K562 (cell line): ENCODE results near the gene QPRT. TPM values are rescaled to one million over a fixed set of nuclear protein-coding genes. Genes with fewer than 3 reads are reported as not detected.

Source experiments
- ADNP ChIP-seq: fragments of 200-800 bp; sonication (Bioruptor generic); IDR thresholded peaks from 2 replicates; pipeline ENCODE4 v1.6.1; 2016; ENCODE audit warnings: missing genetic modification characterization, missing compliant biosample characterization
- BRD4 ChIP-seq: fragments of 200-600 bp; sonication (generic); IDR thresholded peaks from 2 replicates; pipeline ENCODE4 v1.6.1; 2017; ENCODE audit warnings: inconsistent platforms
- CBX1 ChIP-seq: sonication (generic); IDR thresholded peaks from 2 replicates; pipeline ENCODE4 v1.6.1; 2016; ENCODE audit warnings: antibody characterized with exemption, low read depth, mild to moderate bottlenecking
- CREBBP ChIP-seq: IDR thresholded peaks from one replicate; pipeline ENCODE4 v1.6.1; 2012; ENCODE audit warnings: low read depth, mild to moderate bottlenecking, control low read depth, inconsistent platforms, low read length
- FOXA3 ChIP-seq, 2 experiments: fragments of 450-650 bp in 1 of 2; sonication (generic) in 1 of 2; formaldehyde crosslinking; IDR thresholded peaks in 1 of 2; conservative IDR thresholded peaks in 1 of 2; 2 replicates each; pipeline versions ENCODE4 v1.4.0 to v1.8.0; 2020 to 2022; ENCODE audit warnings: mild to moderate bottlenecking in 2 of 2, missing genetic modification reagents in 1 of 2
- JUN ChIP-seq, 2 experiments: sonication (generic) in 1 of 2; formaldehyde crosslinking in 1 of 2; IDR thresholded peaks; 2 replicates each; pipeline versions ENCODE4 v1.6.1 to v1.8.0; 2012 to 2022; ENCODE audit warnings: borderline replicate concordance in 2 of 2, mild to moderate bottlenecking in 2 of 2, improper control_type of control experiment in 1 of 2, low read depth in 1 of 2, low read length in 1 of 2, missing genetic modification reagents in 1 of 2
- MAFK ChIP-seq: IDR thresholded peaks from 2 replicates; pipeline ENCODE4 v1.6.1; 2011; ENCODE audit warnings: low read length, improper control_type of control experiment
- NEUROD1 ChIP-seq: fragments of 150-350 bp; IDR thresholded peaks from 2 replicates; pipeline ENCODE4 v1.6.1; 2014; ENCODE audit warnings: borderline replicate concordance, low read length, low read depth; ENCODE audit not compliant: partially characterized antibody
- NR1H2 ChIP-seq: sonication (generic); formaldehyde crosslinking; IDR thresholded peaks from 2 replicates; pipeline ENCODE4 v1.4.0; 2020; ENCODE audit warnings: mild to moderate bottlenecking, missing genetic modification reagents
- NR3C1 ChIP-seq: sonication (generic); formaldehyde crosslinking; IDR thresholded peaks from 2 replicates; pipeline ENCODE4 v1.8.1; 2022; ENCODE audit warnings: missing genetic modification reagents
- PYGO2 ChIP-seq: fragments of 450-650 bp; IDR thresholded peaks from 2 replicates; pipeline ENCODE4 v1.6.1; 2016; ENCODE audit warnings: mild to moderate bottlenecking, missing genetic modification characterization, moderate library complexity, missing compliant biosample characterization
- RAD51 ChIP-seq: fragments of 450-650 bp; IDR thresholded peaks from 2 replicates; pipeline ENCODE4 v1.7.1; 2016; ENCODE audit warnings: low read depth, mild to moderate bottlenecking, borderline replicate concordance
- SNIP1 ChIP-seq: fragments of 450-650 bp; IDR thresholded peaks from 2 replicates; pipeline ENCODE4 v1.7.1; 2017; ENCODE audit warnings: low read depth, mild to moderate bottlenecking
- TAF15 ChIP-seq: fragments of 200-400 bp; formaldehyde crosslinking; IDR thresholded peaks from 2 replicates; pipeline ENCODE4 v1.6.1; 2017; ENCODE audit warnings: mild to moderate bottlenecking, low read depth, low read length, moderate library complexity
- ZEB2 ChIP-seq: fragments of 450-650 bp; IDR thresholded peaks from 2 replicates; pipeline ENCODE4 v1.6.1; 2016
- ZNF584 ChIP-seq: fragments of 200-800 bp; sonication (Bioruptor generic); IDR thresholded peaks from 2 replicates; pipeline ENCODE4 v1.6.1; 2016; ENCODE audit warnings: low read depth, mild to moderate bottlenecking, missing genetic modification characterization, missing compliant biosample characterization
- polyA plus RNA-seq, 8 experiments: library from polyadenylated mRNA; depleted of rRNA in 4 of 8; stranded (reverse) in 5 of 8; unstranded in 3 of 8; fragments of >200 nt; fragmentation: Nextera tagmentation in 2 of 8; fragmentation: Illumina TruSeq in 1 of 8; extraction: Ambion mirVana in 2 of 8; extraction: Trizol in 1 of 8; gene quantifications; 2 replicates each; pipeline versions ENCODE4 v1.2.1 to v1.2.3, GENCODE V29; 2011 to 2014; ENCODE audit warnings: inconsistent platforms in 1 of 8, missing spikeins in 1 of 8
- total RNA-seq, 7 experiments: library from RNA; depleted of rRNA in 6 of 7; stranded (reverse); fragments of >200 nt in 6 of 7; fragmentation: Illumina TruSeq in 2 of 7; extraction: Trizol in 2 of 7; gene quantifications; 2 replicates each; pipeline versions ENCODE4 v1.2.1 to v1.2.3, GENCODE V29; 2011 to 2021; ENCODE audit warnings: low replicate concordance in 1 of 7
- TF ChIP-seq, protein P1 (sequence below): fragments of 150-350 bp; IDR thresholded peaks from 2 replicates; pipeline ENCODE4 v1.6.1; 2014; ENCODE audit warnings: low read depth, mild to moderate bottlenecking, low read length, borderline replicate concordance
- TF ChIP-seq, protein P2 (sequence below), 2 experiments: fragments of 450-650 bp; conservative IDR thresholded peaks; 2 replicates each; pipeline ENCODE4 v1.6.1; 2017; ENCODE audit warnings: mild to moderate bottlenecking in 2 of 2, moderate library complexity in 2 of 2
- TF ChIP-seq, protein P3 (sequence below): IDR thresholded peaks from 2 replicates; pipeline ENCODE4 v1.6.1; 2012; ENCODE audit warnings: low read depth, low read length, improper control_type of control experiment, borderline replicate concordance

QPRT gene
- total and polyA plus RNA-seq, 9 of the 15 experiments (the other 6 are each of a cell fraction or from before 2014, with no cell fraction given): 7.7 to 112 (median 64.1) TPM

DNA sequence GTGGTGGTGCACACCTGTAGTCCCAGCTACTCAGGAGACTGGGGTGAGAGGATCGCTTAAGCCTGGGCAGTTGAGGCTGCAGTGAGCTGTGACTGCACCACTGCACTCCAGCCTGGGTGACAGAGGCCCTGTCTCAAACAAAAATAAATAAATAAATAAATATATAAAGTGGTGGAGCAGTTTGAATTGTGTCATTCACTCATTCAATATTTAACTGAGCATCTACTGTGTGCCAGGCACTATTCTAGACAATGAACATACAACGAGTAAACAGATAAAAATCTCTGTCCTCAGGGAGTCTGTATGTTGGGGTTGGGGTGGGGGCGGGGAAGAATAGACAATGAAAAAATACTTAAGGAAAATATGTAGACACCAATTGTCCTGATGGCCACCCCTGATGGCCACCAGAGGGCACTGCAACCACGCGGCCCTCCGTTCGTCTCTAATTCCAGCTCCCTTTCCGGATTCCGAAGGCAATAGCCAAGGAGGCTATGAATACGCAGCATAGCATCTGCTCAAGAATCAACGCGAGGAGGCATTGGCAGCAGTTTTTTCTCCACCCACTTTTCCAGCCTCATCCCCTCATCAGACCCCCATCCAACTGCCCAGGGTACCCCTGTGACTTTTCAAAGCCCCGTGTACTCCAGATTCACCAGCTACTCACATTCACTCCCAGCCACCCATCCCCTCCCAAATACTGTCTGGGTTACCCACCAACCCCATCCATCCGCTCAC lies 21.4 kb downstream of the QPRT start (continued):
- no peak for TF ChIP-seq CREBBP
- TF ChIP-seq NR3C1: no peak
- no peak for TF ChIP-seq TAF15
- TF ChIP-seq, protein P1, sequence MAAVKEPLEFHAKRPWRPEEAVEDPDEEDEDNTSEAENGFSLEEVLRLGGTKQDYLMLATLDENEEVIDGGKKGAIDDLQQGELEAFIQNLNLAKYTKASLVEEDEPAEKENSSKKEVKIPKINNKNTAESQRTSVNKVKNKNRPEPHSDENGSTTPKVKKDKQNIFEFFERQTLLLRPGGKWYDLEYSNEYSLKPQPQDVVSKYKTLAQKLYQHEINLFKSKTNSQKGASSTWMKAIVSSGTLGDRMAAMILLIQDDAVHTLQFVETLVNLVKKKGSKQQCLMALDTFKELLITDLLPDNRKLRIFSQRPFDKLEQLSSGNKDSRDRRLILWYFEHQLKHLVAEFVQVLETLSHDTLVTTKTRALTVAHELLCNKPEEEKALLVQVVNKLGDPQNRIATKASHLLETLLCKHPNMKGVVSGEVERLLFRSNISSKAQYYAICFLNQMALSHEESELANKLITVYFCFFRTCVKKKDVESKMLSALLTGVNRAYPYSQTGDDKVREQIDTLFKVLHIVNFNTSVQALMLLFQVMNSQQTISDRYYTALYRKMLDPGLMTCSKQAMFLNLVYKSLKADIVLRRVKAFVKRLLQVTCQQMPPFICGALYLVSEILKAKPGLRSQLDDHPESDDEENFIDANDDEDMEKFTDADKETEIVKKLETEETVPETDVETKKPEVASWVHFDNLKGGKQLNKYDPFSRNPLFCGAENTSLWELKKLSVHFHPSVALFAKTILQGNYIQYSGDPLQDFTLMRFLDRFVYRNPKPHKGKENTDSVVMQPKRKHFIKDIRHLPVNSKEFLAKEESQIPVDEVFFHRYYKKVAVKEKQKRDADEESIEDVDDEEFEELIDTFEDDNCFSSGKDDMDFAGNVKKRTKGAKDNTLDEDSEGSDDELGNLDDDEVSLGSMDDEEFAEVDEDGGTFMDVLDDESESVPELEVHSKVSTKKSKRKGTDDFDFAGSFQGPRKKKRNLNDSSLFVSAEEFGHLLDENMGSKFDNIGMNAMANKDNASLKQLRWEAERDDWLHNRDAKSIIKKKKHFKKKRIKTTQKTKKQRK: no peak
- no peak for TF ChIP-seq NR1H2
- TF ChIP-seq ZNF584 (CRISPR knock-in tag): no peak
- no peak for TF ChIP-seq PYGO2 (tag)
- TF ChIP-seq RAD51: no peak
- TF ChIP-seq FOXA3 (CRISPR knock-in tag; conservative IDR thresholded peaks at IDR 0.05 in 1 of 2, IDR thresholded peaks at IDR 0.05 in 1 of 2): 0 out of 4 replicates have a peak, but pooled peaks of 1 of the 2 experiments have one; percentile 18
- no peak for TF ChIP-seq NEUROD1
- TF ChIP-seq MAFK: no peak
- peak; percentile 64; the same call in 1 of the 2 replicates for TF ChIP-seq ADNP (tag)
- TF ChIP-seq, protein P2, sequence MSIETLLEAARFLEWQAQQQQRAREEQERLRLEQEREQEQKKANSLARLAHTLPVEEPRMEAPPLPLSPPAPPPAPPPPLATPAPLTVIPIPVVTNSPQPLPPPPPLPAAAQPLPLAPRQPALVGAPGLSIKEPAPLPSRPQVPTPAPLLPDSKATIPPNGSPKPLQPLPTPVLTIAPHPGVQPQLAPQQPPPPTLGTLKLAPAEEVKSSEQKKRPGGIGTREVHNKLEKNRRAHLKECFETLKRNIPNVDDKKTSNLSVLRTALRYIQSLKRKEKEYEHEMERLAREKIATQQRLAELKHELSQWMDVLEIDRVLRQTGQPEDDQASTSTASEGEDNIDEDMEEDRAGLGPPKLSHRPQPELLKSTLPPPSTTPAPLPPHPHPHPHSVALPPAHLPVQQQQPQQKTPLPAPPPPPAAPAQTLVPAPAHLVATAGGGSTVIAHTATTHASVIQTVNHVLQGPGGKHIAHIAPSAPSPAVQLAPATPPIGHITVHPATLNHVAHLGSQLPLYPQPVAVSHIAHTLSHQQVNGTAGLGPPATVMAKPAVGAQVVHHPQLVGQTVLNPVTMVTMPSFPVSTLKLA (conservative IDR thresholded peaks at IDR 0.05): peak in 1 of 2 experiments; percentile 20; a peak in 1 of 4 replicates
- no peak for TF ChIP-seq JUN (IDR thresholded peaks at IDR 0.05; ENCODE audit: borderline replicate concordance, low read depth, low read length)
- no peak for TF ChIP-seq JUN (CRISPR knock-in tag; IDR thresholded peaks at IDR 0.05; ENCODE audit: borderline replicate concordance)
- TF ChIP-seq, protein P3, sequence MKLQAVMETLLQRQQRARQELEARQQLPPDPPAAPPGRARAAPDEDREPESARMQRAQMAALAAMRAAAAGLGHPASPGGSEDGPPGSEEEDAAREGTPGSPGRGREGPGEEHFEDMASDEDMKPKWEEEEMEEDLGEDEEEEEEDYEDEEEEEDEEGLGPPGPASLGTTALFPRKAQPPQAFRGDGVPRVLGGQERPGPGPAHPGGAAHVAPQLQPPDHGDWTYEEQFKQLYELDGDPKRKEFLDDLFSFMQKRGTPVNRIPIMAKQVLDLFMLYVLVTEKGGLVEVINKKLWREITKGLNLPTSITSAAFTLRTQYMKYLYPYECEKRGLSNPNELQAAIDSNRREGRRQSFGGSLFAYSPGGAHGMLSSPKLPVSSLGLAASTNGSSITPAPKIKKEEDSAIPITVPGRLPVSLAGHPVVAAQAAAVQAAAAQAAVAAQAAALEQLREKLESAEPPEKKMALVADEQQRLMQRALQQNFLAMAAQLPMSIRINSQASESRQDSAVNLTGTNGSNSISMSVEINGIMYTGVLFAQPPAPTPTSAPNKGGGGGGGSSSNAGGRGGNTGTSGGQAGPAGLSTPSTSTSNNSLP: no peak
- no peak for TF ChIP-seq SNIP1
- TF ChIP-seq BRD4: no peak
- TF ChIP-seq ZEB2: no peak
- no peak for TF ChIP-seq CBX1
